Liver (tissue), 9 donors: ENCODE results near the gene FOXN3. TPM values are rescaled to one million over a fixed set of nuclear protein-coding genes. Genes with fewer than 3 reads are reported as not detected.

ENCODE experiments used
- DNase-seq: peaks from one replicate; pipeline ENCODE4 v3.0.0-alpha.2; 2017; ENCODE audit warnings: low spot score
- H3K27ac ChIP-seq, 2 donors: one replicate each; pipeline ENCODE4 v1.7.0; 2013; ENCODE audit warnings: inconsistent platforms in 2 of 2, low read length in 2 of 2, control low read depth in 1 of 2, low read depth in 1 of 2, mild to moderate bottlenecking in 1 of 2
- H3K27me3 ChIP-seq, 4 donors: one replicate each; pipeline versions ENCODE4 v1.6.1 to v1.7.0; 2013; ENCODE audit warnings: low read length in 3 of 4, inconsistent platforms in 1 of 4, mild to moderate bottlenecking in 1 of 4, moderate library complexity in 1 of 4; ENCODE audit not compliant: control insufficient read depth in 4 of 4, insufficient read depth in 4 of 4
- H3K36me3 ChIP-seq, 4 donors: one replicate each; pipeline versions ENCODE4 v1.6.1 to v1.7.0; 2013; ENCODE audit warnings: low read length in 3 of 4, mild to moderate bottlenecking in 3 of 4, low read depth in 1 of 4, moderate library complexity in 1 of 4; ENCODE audit not compliant: control insufficient read depth in 4 of 4, insufficient read depth in 3 of 4
- H3K4me1 ChIP-seq, 4 donors: one replicate each; pipeline versions ENCODE4 v1.6.1 to v1.7.0; 2013; ENCODE audit warnings: low read length in 3 of 4, mild to moderate bottlenecking in 3 of 4, moderate library complexity in 1 of 4; ENCODE audit not compliant: control insufficient read depth in 4 of 4, insufficient read depth in 4 of 4
- H3K4me3 ChIP-seq, 3 donors: one replicate each; pipeline versions ENCODE4 v1.6.1 to v1.7.0; 2013; ENCODE audit warnings: low read length in 3 of 3, control low read depth in 1 of 3, low read depth in 1 of 3, mild to moderate bottlenecking in 1 of 3
- H3K9ac ChIP-seq, 2 donors: one replicate each; pipeline ENCODE4 v1.7.0; 2013; ENCODE audit warnings: low read length in 2 of 2, mild to moderate bottlenecking in 2 of 2, moderate library complexity in 2 of 2, control low read depth in 1 of 2, low read depth in 1 of 2
- H3K9me3 ChIP-seq, 4 donors: one replicate each; pipeline versions ENCODE4 v1.6.1 to v1.7.0; 2013; ENCODE audit warnings: low read length in 3 of 4; ENCODE audit not compliant: control insufficient read depth in 4 of 4
- ATF3 ChIP-seq: IDR thresholded peaks from 2 replicates; pipeline ENCODE4 v1.6.1; 2016; ENCODE audit warnings: antibody characterized with exemption
- CTCF ChIP-seq: fragments of 150-350 bp; IDR thresholded peaks from 2 replicates; pipeline ENCODE4 v1.5.1; 2017; ENCODE audit warnings: improper control_type of control experiment, low read depth, low read length; ENCODE audit not compliant: missing input control
- EGR1 ChIP-seq, 2 donors: IDR thresholded peaks; 2 replicates each; pipeline ENCODE4 v1.6.1; 2016 to 2018; ENCODE audit warnings: antibody characterized with exemption in 2 of 2, low read depth in 2 of 2
- FOXA1 ChIP-seq: IDR thresholded peaks from 2 replicates; pipeline ENCODE4 v1.6.1; 2016; ENCODE audit warnings: antibody characterized with exemption
- FOXA2 ChIP-seq: IDR thresholded peaks from 2 replicates; pipeline ENCODE4 v1.6.1; 2016; ENCODE audit warnings: antibody characterized with exemption
- GABPA ChIP-seq, 2 donors: IDR thresholded peaks in 1 of 2; conservative IDR thresholded peaks in 1 of 2; 2 replicates each; pipeline ENCODE4 v1.6.1; 2016; ENCODE audit warnings: antibody characterized with exemption in 2 of 2, mild to moderate bottlenecking in 1 of 2, moderate library complexity in 1 of 2
- HNF4A ChIP-seq, 2 donors: conservative IDR thresholded peaks; 2 replicates each; pipeline ENCODE4 v1.6.1; 2016; ENCODE audit warnings: antibody characterized with exemption in 2 of 2, mild to moderate bottlenecking in 2 of 2
- HNF4G ChIP-seq: IDR thresholded peaks from 2 replicates; pipeline ENCODE4 v1.6.1; 2016; ENCODE audit warnings: antibody characterized with exemption
- JUND ChIP-seq, 2 donors: IDR thresholded peaks; 2 replicates each; pipeline ENCODE4 v1.6.1; 2016; ENCODE audit warnings: antibody characterized with exemption in 2 of 2
- MAX ChIP-seq: IDR thresholded peaks from 2 replicates; pipeline ENCODE4 v1.6.1; 2016; ENCODE audit warnings: antibody characterized with exemption
- NR2F2 ChIP-seq: IDR thresholded peaks from 2 replicates; pipeline ENCODE4 v1.6.1; 2016; ENCODE audit warnings: antibody characterized with exemption
- RAD21 ChIP-seq, 2 donors: IDR thresholded peaks; 2 replicates each; pipeline ENCODE4 v1.6.1; 2016; ENCODE audit warnings: antibody characterized with exemption in 2 of 2, mild to moderate bottlenecking in 2 of 2
- RXRA ChIP-seq, 2 donors: IDR thresholded peaks; 2 replicates each; pipeline ENCODE4 v1.6.1; 2017 to 2018; ENCODE audit warnings: antibody characterized with exemption in 2 of 2, mild to moderate bottlenecking in 1 of 2
- SP1 ChIP-seq: IDR thresholded peaks from 2 replicates; pipeline ENCODE4 v1.6.1; 2018; ENCODE audit warnings: antibody characterized with exemption, mild to moderate bottlenecking
- TAF1 ChIP-seq: conservative IDR thresholded peaks from 2 replicates; pipeline ENCODE4 v1.6.1; 2016; ENCODE audit warnings: antibody characterized with exemption, mild to moderate bottlenecking
- YY1 ChIP-seq: IDR thresholded peaks from 2 replicates; pipeline ENCODE4 v1.6.1; 2016; ENCODE audit warnings: antibody characterized with exemption, mild to moderate bottlenecking
- WGBS: extraction: QIAGEN DNeasy Blood & Tissue Kit; methylation state at CpG from one replicate; pipeline ENCODE4 v1.1.7; 2013; 5-methylcytosine and 5-hydroxymethylcytosine counted together
- polyA plus RNA-seq, 2 donors: library from polyadenylated mRNA; stranded (reverse) in 1 of 2; unstranded in 1 of 2; fragments of 200-250 nt in 1 of 2; fragments of >200 nt in 1 of 2; fragmentation: Nextera tagmentation in 1 of 2; extraction: Ambion mirVana in 1 of 2; gene quantifications; one replicate each; pipeline versions ENCODE4 v1.2.1 to v1.2.3, GENCODE V29; 2013 to 2015
- total RNA-seq, 2 donors: library from RNA; depleted of rRNA; stranded (reverse); fragments of >200 nt; gene quantifications; one replicate each; pipeline ENCODE4 v1.2.3, GENCODE V29; 2014
- TF ChIP-seq, protein P1 (sequence below): IDR thresholded peaks from 2 replicates; pipeline ENCODE4 v1.6.1; 2016; ENCODE audit warnings: antibody characterized with exemption
- TF ChIP-seq, protein P2 (sequence below): IDR thresholded peaks from 2 replicates; pipeline ENCODE4 v1.6.1; 2016; ENCODE audit warnings: antibody characterized with exemption, mild to moderate bottlenecking
- donor health status: healthy.
- donor health status: healthy.
- donor health status: healthy.
- donor health status: healthy.
- donor health status: healthy.

The FOXN3 gene
- total and polyA plus RNA-seq, 4 donors = 17.8 to 44.8 (median 35.3) TPM

GRCh38 chr14:89357655-89358297, 59.3 kb downstream of the FOXN3 start:
- no peaks in the 10 kb centered on the region for H3K9me3 ChIP-seq
- no peak overlapping the region for H3K9ac ChIP-seq
- DNase-seq = no peak
- no peak overlapping the region for H3K4me3 ChIP-seq
- H3K36me3 ChIP-seq = peaks cover 0 to 3% (median 2%) of the 10 kb centered on the region in 4 donors
- H3K4me1 ChIP-seq = peaks cover 4 to 10% (median 6%) of the 10 kb centered on the region in 4 donors
- H3K27me3 ChIP-seq = no peaks in the 10 kb centered on the region
- TF ChIP-seq MAX (no peak), FOXA2 (no peak), NR2F2 (no peak), GABPA (IDR thresholded peaks at IDR 0.05 in 1 of 2, conservative IDR thresholded peaks at IDR 0.05 in 1 of 2) (no peak), CTCF (no peak), TAF1 (no peak), JUND (IDR thresholded peaks at IDR 0.05) (no peak), EGR1 (IDR thresholded peaks at IDR 0.05; ENCODE audit: low read depth in 2 of 2) (no peak), FOXA1 (no peak), SP1 (no peak), YY1 (no peak), RAD21 (IDR thresholded peaks at IDR 0.05) (no peak), HNF4A (conservative IDR thresholded peaks at IDR 0.05) (no peak), ATF3 (no peak), HNF4G (no peak), RXRA (IDR thresholded peaks at IDR 0.05) (no peak)
- TF ChIP-seq, protein P1, sequence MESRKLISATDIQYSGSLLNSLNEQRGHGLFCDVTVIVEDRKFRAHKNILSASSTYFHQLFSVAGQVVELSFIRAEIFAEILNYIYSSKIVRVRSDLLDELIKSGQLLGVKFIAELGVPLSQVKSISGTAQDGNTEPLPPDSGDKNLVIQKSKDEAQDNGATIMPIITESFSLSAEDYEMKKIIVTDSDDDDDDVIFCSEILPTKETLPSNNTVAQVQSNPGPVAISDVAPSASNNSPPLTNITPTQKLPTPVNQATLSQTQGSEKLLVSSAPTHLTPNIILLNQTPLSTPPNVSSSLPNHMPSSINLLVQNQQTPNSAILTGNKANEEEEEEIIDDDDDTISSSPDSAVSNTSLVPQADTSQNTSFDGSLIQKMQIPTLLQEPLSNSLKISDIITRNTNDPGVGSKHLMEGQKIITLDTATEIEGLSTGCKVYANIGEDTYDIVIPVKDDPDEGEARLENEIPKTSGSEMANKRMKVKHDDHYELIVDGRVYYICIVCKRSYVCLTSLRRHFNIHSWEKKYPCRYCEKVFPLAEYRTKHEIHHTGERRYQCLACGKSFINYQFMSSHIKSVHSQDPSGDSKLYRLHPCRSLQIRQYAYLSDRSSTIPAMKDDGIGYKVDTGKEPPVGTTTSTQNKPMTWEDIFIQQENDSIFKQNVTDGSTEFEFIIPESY = no peak
- TF ChIP-seq, protein P2, sequence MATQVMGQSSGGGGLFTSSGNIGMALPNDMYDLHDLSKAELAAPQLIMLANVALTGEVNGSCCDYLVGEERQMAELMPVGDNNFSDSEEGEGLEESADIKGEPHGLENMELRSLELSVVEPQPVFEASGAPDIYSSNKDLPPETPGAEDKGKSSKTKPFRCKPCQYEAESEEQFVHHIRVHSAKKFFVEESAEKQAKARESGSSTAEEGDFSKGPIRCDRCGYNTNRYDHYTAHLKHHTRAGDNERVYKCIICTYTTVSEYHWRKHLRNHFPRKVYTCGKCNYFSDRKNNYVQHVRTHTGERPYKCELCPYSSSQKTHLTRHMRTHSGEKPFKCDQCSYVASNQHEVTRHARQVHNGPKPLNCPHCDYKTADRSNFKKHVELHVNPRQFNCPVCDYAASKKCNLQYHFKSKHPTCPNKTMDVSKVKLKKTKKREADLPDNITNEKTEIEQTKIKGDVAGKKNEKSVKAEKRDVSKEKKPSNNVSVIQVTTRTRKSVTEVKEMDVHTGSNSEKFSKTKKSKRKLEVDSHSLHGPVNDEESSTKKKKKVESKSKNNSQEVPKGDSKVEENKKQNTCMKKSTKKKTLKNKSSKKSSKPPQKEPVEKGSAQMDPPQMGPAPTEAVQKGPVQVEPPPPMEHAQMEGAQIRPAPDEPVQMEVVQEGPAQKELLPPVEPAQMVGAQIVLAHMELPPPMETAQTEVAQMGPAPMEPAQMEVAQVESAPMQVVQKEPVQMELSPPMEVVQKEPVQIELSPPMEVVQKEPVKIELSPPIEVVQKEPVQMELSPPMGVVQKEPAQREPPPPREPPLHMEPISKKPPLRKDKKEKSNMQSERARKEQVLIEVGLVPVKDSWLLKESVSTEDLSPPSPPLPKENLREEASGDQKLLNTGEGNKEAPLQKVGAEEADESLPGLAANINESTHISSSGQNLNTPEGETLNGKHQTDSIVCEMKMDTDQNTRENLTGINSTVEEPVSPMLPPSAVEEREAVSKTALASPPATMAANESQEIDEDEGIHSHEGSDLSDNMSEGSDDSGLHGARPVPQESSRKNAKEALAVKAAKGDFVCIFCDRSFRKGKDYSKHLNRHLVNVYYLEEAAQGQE = no peak
- no peak overlapping the region for H3K27ac ChIP-seq
- 72% methylated on average over 8 of the region's 8 CpGs for WGBS
